Osteocyte (in vitro differentiated cells): ENCODE data around the gene PTMA. TPM values are rescaled to one million over a fixed set of nuclear protein-coding genes. Genes with fewer than 3 reads are reported as not detected.
"Not testable (repeated sequence)": the region's sequence is repeated elsewhere in the genome, so short reads cannot be mapped to it uniquely, and the experiment has no call there.

ENCODE experiments used
- DNase-seq: peaks from one replicate; pipeline ENCODE4 v3.0.0; 2021; ENCODE audit warnings: mixed read lengths; ENCODE audit not compliant: unreplicated experiment; ENCODE audit errors: extremely low spot score
- H3K27ac Mint-ChIP-seq: one replicate; pipeline ENCODE4 v1.8.0; 2021; ENCODE audit warnings: mild to moderate bottlenecking, mixed read lengths; ENCODE audit not compliant: unreplicated experiment
- H3K27me3 Mint-ChIP-seq: one replicate; pipeline ENCODE4 v1.8.0; 2021; ENCODE audit warnings: mixed read lengths; ENCODE audit not compliant: unreplicated experiment
- H3K36me3 Mint-ChIP-seq: one replicate; pipeline ENCODE4 v1.8.0; 2021; ENCODE audit warnings: mixed read lengths; ENCODE audit not compliant: unreplicated experiment
- H3K4me1 Mint-ChIP-seq: one replicate; pipeline ENCODE4 v1.8.0; 2021; ENCODE audit warnings: mixed read lengths; ENCODE audit not compliant: unreplicated experiment
- H3K4me3 Mint-ChIP-seq: one replicate; pipeline ENCODE4 v1.8.0; 2021; ENCODE audit warnings: mild to moderate bottlenecking, moderate library complexity, mixed read lengths; ENCODE audit not compliant: unreplicated experiment
- H3K9me3 Mint-ChIP-seq: one replicate; pipeline ENCODE4 v1.8.0; 2021; ENCODE audit warnings: mixed read lengths; ENCODE audit not compliant: unreplicated experiment
- CTCF ChIP-seq: fragments of 200-600 bp; sonication (generic); IDR thresholded peaks from 2 replicates; pipeline ENCODE4 v1.5.0; 2021; ENCODE audit warnings: antibody characterized with exemption, mild to moderate bottlenecking, moderate library complexity
- total RNA-seq: library from RNA; stranded (reverse); gene quantifications from 2 replicates; pipeline ENCODE4 v1.2.1, GENCODE V29; 2021

The PTMA gene
- total RNA-seq, 1 donor from 2014 or later = 776 TPM

DNA sequence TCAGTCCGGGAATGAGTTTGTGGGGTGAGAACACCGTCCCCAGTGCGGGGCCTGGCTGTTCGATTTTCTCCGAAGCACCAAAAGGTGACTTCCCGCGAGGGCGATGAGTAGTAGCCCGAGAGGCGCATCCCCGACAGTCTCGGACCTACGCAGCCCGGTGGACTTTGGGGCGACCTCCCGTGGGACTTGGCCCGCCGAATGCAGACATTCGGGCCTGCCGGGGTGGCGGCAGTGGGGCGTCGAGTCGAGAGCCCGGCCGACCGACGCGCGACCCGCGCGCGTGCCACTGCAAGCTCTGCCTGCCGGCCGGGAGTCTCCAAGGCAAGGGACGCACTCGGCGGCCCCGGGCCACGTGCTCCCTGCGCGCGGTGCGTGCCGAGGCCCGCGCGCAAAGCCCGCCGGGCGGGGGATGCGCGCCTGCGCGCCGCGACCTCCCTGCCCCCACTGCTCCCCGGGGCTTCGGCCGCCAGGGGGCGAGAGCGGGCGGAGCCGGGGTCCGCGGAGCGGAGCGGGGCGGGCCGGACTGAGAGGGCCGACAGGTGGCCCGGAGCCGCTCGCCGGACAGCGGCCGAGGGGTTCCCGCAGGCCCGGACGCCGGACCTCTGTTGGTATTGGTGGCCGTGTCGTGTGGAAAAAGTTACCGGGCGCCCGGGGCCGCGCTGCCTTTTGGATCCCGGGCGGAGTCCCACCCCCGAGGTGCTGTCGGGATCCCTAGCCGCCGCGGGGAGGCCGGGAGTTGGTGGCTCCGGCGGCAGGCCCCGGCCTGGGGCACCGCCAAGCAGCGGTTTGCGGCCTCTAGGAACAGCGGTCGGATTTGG is 1.9 kb downstream of the PTMA start:
- TF ChIP-seq CTCF = peak; percentile 84
- peaks cover 35% of the 10 kb centered on the region for H3K4me1 Mint-ChIP-seq
- H3K9me3 Mint-ChIP-seq = no peaks in the 10 kb centered on the region
- peak overlapping the region; percentile 86 for H3K27ac Mint-ChIP-seq
- H3K36me3 Mint-ChIP-seq = peaks cover 21% of the 10 kb centered on the region
- H3K27me3 Mint-ChIP-seq = no peaks in the 10 kb centered on the region
- H3K4me3 Mint-ChIP-seq = peak overlapping the region; percentile 88
- DNase-seq = peak; percentile 97

GRCh38 chr2:231710799-231711676 is 2.7 kb downstream of the PTMA start:
- peaks cover 39% of the 10 kb centered on the region for H3K4me1 Mint-ChIP-seq
- TF ChIP-seq CTCF = no peak
- no peak for DNase-seq
- no peaks in the 10 kb centered on the region for H3K9me3 Mint-ChIP-seq
- H3K4me3 Mint-ChIP-seq = peak overlapping the region; percentile 88
- H3K27ac Mint-ChIP-seq = peak overlapping the region; percentile 78
- no peaks in the 10 kb centered on the region for H3K27me3 Mint-ChIP-seq
- peaks cover 21% of the 10 kb centered on the region for H3K36me3 Mint-ChIP-seq

DNA sequence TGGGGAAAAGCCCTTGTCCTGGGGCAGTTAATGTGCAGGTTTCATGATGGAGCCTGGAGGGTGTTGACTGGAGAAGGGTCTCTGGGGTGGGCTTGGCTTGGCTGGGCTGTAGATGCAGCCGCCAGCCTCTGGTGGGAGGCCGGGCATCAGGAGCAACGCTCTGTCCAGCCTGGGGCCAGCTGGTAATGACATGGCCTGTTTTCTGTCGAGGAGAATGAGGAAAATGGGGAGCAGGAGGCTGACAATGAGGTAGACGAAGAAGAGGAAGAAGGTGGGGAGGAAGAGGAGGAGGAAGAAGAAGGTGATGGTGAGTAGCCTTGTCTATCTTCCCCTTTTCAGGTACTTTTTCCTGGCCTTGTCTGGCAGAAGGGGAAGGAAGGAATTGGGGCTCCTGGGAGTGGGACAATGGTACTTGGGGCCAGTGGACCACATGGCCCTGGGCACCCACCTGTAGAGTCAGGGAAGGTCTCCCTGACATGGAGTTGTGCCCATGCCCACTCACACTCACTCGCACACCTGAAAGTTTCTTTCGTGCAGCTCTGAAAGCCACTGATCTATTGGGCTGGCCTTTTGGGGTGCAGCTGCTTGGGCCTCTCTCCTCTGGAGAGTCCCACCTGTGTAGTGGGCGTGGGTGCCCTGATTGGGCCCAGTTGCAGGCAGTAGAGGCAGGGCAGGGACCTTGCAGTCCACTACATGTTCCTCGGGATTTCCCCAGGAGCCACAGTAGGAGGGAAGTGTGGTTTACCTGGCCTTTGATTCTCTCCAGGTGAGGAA is 3.5 kb downstream of the PTMA start:
- no peak for DNase-seq
- no peak for TF ChIP-seq CTCF
- Mint-ChIP-seq H3K36me3 (peaks cover 21% of the 10 kb centered on the region), H3K9me3 (no peaks in the 10 kb centered on the region), H3K4me3 (peak overlapping the region; percentile 88), H3K4me1 (peaks cover 44% of the 10 kb centered on the region), H3K27me3 (no peaks in the 10 kb centered on the region), H3K27ac (peak overlapping the region; percentile 78)

DNA sequence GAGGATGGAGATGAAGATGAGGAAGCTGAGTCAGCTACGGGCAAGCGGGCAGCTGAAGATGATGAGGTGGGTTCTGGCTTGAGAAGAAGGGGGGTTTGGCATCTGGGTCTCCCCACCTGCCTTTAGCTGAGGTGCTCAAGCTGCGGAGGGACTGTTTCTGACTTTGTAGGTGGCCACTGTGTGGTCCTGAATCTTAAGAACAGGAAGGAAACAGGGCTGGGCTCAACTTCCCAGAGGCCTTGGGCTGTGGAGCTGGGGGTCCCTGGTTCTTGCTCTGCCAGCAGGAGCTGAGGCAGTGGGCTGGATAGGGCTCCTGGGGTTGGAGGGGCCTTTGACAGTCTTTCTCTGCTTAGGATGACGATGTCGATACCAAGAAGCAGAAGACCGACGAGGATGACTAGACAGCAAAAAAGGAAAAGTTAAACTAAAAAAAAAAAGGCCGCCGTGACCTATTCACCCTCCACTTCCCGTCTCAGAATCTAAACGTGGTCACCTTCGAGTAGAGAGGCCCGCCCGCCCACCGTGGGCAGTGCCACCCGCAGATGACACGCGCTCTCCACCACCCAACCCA is 4.2 kb downstream of the PTMA start:
- H3K27me3 Mint-ChIP-seq = not testable (repeated sequence)
- H3K27ac Mint-ChIP-seq = peak overlapping the region; percentile 64
- peaks cover 48% of the 10 kb centered on the region for H3K4me1 Mint-ChIP-seq

DNA sequence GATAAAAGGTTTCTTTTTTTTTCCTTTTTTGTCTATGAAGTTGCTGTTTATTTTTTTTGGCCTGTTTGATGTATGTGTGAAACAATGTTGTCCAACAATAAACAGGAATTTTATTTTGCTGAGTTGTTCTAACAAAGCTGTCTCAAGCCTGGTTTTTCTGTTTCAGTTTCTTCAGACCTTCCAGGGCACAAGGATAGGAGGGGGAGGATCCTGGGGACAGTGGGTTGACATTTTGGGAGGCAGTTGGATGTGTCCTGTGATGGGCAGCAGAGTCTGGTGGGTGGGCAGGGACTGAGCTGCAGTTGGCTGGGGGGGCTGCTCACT is 5.0 kb downstream of the PTMA start:
- peak overlapping the region; percentile 82 for H3K27ac Mint-ChIP-seq
- H3K4me3 Mint-ChIP-seq = peak overlapping the region; percentile 47
- H3K36me3 Mint-ChIP-seq = peaks cover 21% of the 10 kb centered on the region
- not testable (repeated sequence) for H3K27me3 Mint-ChIP-seq, DNase-seq, H3K9me3 Mint-ChIP-seq
- peaks cover 48% of the 10 kb centered on the region for H3K4me1 Mint-ChIP-seq

More for the DNA sequence above, 4.2 kb downstream of the PTMA start:
- DNase-seq, H3K9me3 Mint-ChIP-seq: not testable (repeated sequence)
- peaks cover 21% of the 10 kb centered on the region for H3K36me3 Mint-ChIP-seq
- peak overlapping the region; percentile 88 for H3K4me3 Mint-ChIP-seq
